Esophagus mucosa (tissue), 1 donor: ENCODE data around the gene FAM110A. TPM values are rescaled to one million over a fixed set of nuclear protein-coding genes. Genes with fewer than 3 reads are reported as not detected.
"Not testable (repeated sequence)": the region's sequence is repeated elsewhere in the genome, so short reads cannot be mapped to it uniquely, and the experiment has no call there.

Source experiments
- ATAC-seq: fragments of 200-7000 bp; cut with Tn5 transposase; one replicate; pipeline ENCODE4 v1.9.1; 2020
- total RNA-seq: library from RNA; stranded (reverse); gene quantifications from one replicate; pipeline ENCODE4 v1.2.4, GENCODE V29; 2023
- donor health status: DM: yes; HTN: yes; CAD: no.

Gene FAM110A
- total RNA-seq, 1 donor from 2014 or later, result 32.8 TPM

GRCh38 chr20:824490-824889, 9.0 kb upstream of the FAM110A start:
- no peak for ATAC-seq

GRCh38 chr20:824916-825315, 8.6 kb upstream of the FAM110A start:
- ATAC-seq, result no peak

- ATAC-seq, result no peak
These were observed 7.6 kb upstream of the FAM110A start for GRCh38 chr20:825710-826421.

GRCh38 chr20:826695-827323, 6.7 kb upstream of the FAM110A start:
- ATAC-seq, result no peak

GRCh38 chr20:827981-828380, 5.5 kb upstream of the FAM110A start:
- not testable (repeated sequence) for ATAC-seq

- no peak for ATAC-seq
These were observed 4.5 kb upstream of the FAM110A start for GRCh38 chr20:828987-829386.

- ATAC-seq, result no peak
These were observed 4.0 kb upstream of the FAM110A start for GRCh38 chr20:829551-829950.

GRCh38 chr20:830011-830521, 3.4 kb upstream of the FAM110A start:
- no peak for ATAC-seq

GRCh38 chr20:831251-831650, 2.3 kb upstream of the FAM110A start:
- ATAC-seq, result no peak

- ATAC-seq, result no peak
These were observed 1.6 kb upstream of the FAM110A start for GRCh38 chr20:831956-832355.

GRCh38 chr20:833121-833449, 430 bp upstream of the FAM110A start:
- ATAC-seq, result no peak

GRCh38 chr20:834151-834746, 734 bp downstream of the FAM110A start:
- ATAC-seq, result peak; percentile 3

GRCh38 chr20:835608-836045, 2.1 kb downstream of the FAM110A start:
- ATAC-seq, result no peak

- ATAC-seq, result no peak
These were observed 2.7 kb downstream of the FAM110A start for GRCh38 chr20:836190-836589.

GRCh38 chr20:839015-839414, 5.5 kb downstream of the FAM110A start:
- ATAC-seq, result no peak

GRCh38 chr20:839626-840025, 6.1 kb downstream of the FAM110A start:
- no peak for ATAC-seq

- no peak for ATAC-seq
These were observed 7.0 kb downstream of the FAM110A start for GRCh38 chr20:840503-840857.

- peak; percentile 25 for ATAC-seq
These were observed 7.5 kb downstream of the FAM110A start for GRCh38 chr20:840858-841567.

- peak; percentile 60 for ATAC-seq
These were observed 8.3 kb downstream of the FAM110A start for GRCh38 chr20:841568-842546.

- no peak for ATAC-seq
These were observed 9.0 kb downstream of the FAM110A start for GRCh38 chr20:842547-842940.

- peak; percentile 64 for ATAC-seq
These were observed 10.4 kb downstream of the FAM110A start for GRCh38 chr20:843912-844311.
